Bone marrow (tissue), 2 donors: Measurements from ENCODE around the gene RPL4.
"Not testable (repeated sequence)": the region's sequence is repeated elsewhere in the genome, so short reads cannot be mapped to it uniquely, and the experiment has no call there.

Source experiments
- DNase-seq, 2 donors: peaks; one replicate each; lab custom pipeline; 2025; lab: John Stamatoyannopoulos, UW

RPL4 gene

GRCh38 chr15:66504563-66505429 lies at the start of gene RPL4, which contains the start of gene ZWILCH:
Gene RPL4, minus strand, starts transcription at chr15:66504855. Its CDS starts 65 bp downstream, at chr15:66504790.
Gene ZWILCH, plus strand, starts transcription at chr15:66505326. Its CDS starts 13 bp downstream, at chr15:66505339.
- DNase-seq = peak; percentile 52 to 88

DNA sequence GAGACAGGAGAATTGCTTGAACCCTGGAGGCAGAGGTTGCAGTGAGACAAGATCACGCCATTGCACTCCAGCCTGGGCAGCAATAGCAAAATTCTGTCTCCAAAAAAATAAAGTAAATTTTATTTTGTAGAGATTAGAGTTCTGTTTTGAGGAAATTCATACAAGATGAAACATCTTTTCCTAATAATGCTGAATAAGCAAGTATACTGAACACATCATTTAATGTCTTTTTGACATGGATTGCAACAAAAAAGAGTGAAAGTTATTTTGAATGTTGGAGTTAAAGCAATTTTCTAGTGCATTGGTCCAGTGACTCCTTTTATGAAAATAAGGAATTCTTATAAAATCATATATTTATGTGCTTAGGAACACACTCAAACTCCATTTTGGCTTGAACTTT lies 40.6 kb upstream of the RPL4 start:
- DNase-seq = no peak

DNA sequence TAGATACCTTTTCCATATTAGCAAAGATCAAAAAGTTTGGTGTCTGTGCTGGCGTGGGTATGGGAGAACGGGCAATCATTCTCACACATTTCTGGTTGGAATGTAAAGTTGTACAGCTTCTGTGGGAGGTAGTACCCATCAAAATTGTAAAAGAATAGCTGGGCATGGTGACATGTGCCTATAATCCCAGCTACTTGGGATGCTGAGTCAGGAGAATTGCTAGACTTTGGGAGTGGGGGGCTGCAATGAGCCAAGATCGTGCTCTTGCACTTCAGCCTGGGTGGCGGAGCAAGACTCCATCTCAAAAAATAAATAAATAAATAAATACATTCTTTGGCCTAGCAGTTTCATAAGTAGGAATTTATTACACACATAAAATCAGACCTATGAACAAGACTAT lies 38.2 kb upstream of the RPL4 start:
- no peak for DNase-seq

DNA sequence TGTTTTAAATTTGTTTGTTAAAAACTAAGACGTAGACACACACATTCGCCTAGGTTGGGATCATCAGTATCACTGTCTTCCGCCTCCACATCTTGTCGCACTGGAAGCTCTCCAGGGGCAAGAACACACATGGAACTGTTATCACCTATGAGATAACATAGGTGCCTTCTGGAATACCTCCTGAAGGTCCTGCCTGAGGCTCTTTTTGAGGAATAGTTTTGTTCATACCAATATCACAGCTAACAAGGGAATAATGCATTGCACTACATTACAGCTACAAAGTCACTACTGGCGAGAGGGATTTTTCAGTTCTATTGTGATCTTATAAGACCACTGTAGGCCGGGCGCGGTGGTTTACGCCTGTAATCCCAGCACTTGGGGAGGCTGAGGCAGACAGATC lies 30.4 kb upstream of the RPL4 start:
- no peak for DNase-seq

DNA sequence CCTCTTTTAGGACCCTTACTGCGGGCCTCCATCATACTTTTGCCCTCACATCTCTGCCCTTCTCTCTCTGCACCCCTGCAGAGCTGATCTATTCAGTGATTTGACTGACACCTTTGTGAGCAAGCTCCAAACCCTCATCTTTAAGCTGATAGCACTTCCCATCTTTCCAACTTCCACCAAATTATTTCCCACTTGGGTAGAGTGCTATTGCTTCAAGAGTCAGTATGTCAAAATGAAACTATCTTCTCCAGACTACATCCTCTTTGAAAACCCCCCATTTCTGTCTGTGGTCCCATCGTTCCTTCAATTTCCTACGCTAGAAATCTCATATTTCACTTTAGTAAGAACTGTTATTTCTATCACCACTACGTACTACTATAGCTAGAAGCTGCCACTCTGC lies 20.2 kb upstream of the RPL4 start:
- no peak for DNase-seq

DNA sequence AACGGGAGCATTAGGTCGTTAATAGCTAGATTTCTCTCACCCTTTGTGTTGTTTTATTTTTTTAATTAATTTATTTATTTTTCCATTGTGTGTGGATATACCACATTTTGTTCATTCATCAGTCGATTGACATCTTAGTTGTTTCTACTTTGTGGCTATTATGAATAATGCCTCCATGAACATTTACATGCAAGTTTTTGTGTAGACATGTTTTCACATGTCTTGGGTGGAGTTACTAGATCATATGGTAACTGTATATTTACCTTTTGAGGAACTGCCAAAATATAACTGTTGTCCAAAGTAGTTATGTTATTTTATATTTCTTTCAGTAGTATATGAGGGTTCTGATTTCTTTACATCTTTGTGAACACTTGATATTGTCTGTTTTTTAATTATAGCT lies 19.3 kb upstream of the RPL4 start:
- DNase-seq = no peak

DNA sequence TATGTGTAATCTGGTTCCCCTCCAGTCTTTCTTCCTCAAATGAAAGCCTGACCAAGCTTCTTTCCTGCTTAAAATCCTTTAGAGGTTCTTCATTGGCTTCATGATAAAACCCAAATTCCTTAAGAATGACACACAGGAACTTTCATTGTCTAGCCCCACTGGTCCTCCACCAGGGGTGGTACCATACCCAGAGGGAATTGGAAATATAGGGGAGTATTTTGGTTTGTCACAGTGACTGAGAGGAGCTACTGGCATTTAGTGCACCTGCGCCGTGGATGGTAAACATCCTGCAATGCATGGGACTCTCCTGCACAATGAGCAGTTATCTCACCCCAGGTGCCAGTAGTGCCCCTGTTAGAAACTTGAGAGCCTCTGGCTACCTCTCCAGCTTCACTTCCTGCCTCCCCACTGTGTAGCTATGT lies 11.3 kb upstream of the RPL4 start:
- no peak for DNase-seq

GRCh38 chr15:66514586-66514985 lies 9.9 kb upstream of the RPL4 start:
- DNase-seq = no peak

DNA sequence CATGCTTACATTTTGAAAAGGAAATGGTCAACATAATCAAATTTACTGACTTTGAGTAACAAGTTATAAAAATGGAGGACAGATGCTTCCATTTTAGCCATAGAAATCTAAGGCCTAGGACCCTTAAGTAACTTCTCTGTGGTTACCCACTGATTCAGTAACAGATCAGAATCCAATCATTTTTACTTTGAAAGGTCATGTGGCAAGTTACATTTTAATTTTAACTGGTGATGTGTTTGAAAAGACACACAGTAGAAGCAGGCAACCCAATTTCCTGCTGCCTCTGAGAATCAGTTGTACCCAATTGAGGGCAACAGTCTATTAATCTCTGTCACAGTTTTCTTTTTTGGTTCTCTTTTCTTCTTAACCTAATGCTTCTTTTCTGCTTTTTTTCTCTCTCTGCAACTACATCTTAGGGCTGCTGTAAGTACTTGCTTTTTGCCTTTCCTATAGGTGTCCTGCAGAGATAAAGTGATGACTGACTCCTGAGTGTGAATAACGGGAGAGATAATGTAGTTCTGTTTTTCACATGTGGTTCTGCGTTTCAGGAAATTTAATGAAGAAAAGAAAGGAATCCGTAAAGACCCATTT lies 3.7 kb upstream of the RPL4 start:
- DNase-seq = no peak

DNA sequence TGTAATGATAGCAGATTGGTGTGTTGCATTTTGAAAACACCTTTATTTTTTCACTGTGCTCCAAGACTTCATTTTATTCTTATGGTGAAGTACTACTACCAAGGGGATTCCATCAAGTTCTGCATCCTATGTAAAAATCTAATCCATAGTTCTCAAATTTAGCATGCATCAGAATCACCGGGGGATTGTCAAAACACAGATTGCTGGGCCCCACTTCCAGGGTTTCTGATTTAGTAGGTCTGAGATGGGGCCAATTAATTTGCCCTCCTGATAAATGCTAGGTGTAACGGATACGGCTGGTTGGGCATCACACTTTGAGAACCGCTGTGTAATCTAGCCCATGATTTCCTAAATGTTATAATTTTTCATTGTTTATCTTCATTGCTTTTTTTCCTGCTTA lies 1.2 kb upstream of the RPL4 start:
- DNase-seq = no peak

DNA sequence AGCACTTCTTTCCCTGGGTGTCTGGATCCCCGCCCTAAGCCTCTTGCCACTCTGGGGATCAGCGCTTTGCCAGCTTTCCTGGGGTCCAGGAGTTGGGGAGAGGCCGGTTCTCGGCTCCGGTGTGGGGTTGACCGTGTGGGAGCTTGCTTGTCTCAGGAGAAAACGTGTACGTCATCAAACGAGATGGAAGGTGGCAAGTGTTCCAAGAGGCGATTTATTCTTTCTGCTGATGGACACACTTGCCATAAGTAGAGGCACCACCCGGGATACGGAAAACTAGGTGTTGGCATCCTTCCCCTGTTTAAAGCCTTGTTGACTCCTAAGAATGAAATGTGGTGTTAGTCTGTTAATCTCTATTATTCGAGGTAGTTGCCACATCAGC lies 766 bp upstream of the RPL4 start:
- no peak for DNase-seq

GRCh38 chr15:66503780-66504562 lies 684 bp downstream of the RPL4 start:
- no peak for DNase-seq

DNA sequence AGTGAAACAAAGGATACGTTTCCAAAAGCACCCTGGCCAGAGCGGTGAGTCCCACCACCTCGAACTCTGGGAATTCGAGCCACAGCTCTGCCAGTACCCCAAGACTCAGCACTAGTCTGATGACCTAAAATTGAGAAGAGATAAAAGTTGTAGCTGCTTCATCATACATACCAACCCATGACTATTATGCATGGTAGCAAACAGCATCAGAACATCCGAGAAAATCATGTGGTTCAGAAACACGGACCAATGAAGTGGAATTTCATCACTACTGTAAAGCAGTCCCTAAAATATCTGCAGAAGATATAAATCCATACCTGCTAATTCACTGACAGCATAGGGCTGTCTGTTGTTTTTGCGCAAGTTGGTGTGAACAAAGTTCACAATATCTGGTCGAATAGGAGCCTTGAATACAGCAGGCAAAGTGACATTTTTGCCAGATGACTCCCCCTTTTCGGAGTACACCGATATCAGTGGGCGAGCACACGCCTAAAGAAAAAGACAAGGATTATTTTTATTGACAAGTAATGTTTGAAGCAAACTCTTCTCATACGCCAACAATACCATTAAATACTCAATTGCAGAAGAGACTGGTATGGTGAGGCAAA lies 1.5 kb downstream of the RPL4 start:
- DNase-seq = not testable (repeated sequence)

DNA sequence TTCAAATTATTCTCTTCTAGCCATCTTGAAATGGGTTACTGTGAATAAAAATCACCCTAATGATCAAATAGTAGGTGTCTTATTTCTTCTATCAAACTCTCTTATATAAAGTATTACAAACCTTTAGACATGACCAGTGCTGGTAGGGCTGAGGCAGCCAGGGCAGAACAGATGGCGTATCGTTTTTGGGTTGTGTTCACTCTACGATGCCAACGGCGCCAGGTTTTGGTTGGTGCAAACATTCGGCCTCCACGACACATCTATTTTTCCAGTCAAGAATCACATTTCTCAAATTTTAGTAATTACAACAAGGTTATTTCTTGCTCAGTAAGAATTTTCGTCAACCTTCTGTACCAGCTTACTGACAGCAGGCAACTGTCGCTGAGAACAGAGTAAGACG lies 2.2 kb downstream of the RPL4 start:
- DNase-seq = no peak

GRCh38 chr15:66500346-66500745 lies 4.3 kb downstream of the RPL4 start:
- not testable (repeated sequence) for DNase-seq

DNA sequence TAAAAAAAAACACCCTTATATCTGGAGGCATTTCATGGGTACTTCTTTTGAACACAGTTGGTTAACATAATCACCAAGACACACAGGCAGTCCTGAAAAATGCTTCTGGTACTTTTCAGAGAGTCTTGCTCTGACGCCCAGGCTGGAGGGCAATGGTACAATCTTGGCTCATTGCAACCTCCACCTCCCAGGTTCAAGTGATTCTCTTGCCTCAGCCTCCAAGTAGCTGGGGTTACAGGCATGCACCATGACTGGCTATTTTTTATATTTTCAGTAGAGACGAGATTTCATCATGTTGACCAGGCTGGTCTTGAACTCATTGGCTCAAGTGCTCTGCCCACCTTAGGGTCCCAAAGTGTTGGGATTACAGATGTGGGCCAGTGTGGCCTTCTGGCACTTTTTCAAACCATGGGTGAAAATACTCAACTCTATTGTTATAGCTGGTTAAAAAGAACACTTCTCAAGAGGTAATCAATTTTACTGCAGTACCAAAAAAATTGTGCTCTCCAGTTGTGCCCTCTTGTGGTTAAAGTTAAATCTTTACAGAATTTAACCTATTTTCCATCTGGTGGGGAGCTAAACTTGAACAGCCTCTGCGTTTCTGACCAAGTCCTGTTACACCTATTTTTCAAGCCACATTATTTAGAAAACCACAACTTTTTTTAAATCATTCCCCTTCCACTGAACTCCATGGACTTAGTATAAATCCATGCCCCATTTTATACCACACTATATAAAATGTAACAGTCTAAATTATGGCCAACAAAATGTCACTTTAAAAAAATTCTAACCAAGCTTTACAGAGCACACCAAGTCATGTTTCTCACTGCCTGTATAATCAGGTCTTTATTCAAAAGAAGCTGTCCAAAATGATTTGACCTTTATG lies 5.9 kb downstream of the RPL4 start:
- DNase-seq = peak in 1 of 2 donors; percentile 36

GRCh38 chr15:66497502-66498455 lies 6.9 kb downstream of the RPL4 start, which contains the start of gene SNAPC5:
Gene SNAPC5, minus strand, starts transcription at chr15:66497762. Its CDS starts 31 bp downstream, at chr15:66497731.
- DNase-seq = peak; percentile 83 to 91

DNA sequence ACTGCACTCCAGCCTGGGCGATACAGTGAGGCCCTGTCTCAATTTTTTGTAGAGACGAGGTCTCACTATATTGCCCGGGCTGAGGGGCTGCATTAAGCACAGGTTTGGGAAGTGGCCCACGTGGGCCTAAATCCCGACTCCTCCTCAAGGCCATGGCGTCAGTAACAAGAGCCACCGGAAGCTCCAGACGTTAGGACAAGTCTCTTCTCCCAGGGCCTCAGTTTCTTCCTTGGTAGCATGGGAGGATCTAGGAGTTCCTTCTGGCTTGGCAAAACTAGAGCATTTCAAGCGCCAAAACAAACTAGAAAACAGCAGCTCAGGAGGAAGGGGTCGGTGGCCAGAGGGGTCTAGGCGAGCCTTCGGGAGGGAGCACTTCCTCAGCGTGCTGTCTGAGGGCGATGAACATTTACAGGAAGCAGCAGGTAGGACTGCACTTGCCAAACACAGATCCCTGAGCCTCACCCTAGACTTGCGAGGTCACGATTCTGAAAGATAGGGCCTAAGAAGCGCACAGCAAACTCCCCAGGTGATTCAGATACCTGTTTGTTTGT lies 7.6 kb downstream of the RPL4 start:
- DNase-seq = no peak

- no peak for DNase-seq
These were observed 10.4 kb downstream of the RPL4 start for GRCh38 chr15:66494262-66494661.

GRCh38 chr15:66491846-66492245 lies 12.8 kb downstream of the RPL4 start:
- no peak for DNase-seq
